Stimulated activated effector memory CD8-positive, alpha-beta T cell treated with anti-CD3 and anti-CD28 coated beads, Interleukin-12 subunit alpha, Interleukin-12 subunit beta, amount 100 ng/mL, for 72 hours (primary cell): ENCODE results near the gene FRG2.
"Not testable (repeated sequence)": the region's sequence is repeated elsewhere in the genome, so short reads cannot be mapped to it uniquely, and the experiment has no call there.

Experiments used
- ATAC-seq: fragments of 150-1000 bp; cut with Tn5 transposase; 2 replicates; pipeline ENCODE4 v1.10.0; 2021
- DNase-seq, 2 donors: peaks; one replicate each; pipeline ENCODE4 v3.0.0; 2021 to 2022; ENCODE audit warnings: low spot score in 2 of 2
- H3K27ac Mint-ChIP-seq: one replicate; pipeline ENCODE4 v1.8.0; 2022; ENCODE audit warnings: mild to moderate bottlenecking, mixed read lengths
- H3K36me3 Mint-ChIP-seq: one replicate; pipeline ENCODE4 v1.8.0; 2022; ENCODE audit warnings: mild to moderate bottlenecking, mixed read lengths
- H3K4me1 Mint-ChIP-seq: one replicate; pipeline ENCODE4 v1.8.0; 2022; ENCODE audit warnings: mixed read lengths
- H3K4me3 Mint-ChIP-seq: one replicate; pipeline ENCODE4 v1.8.0; 2022; ENCODE audit warnings: mild to moderate bottlenecking, mixed read lengths
- H3K9me3 Mint-ChIP-seq: one replicate; pipeline ENCODE4 v1.8.0; 2022; ENCODE audit warnings: mixed read lengths

The FRG2 gene

DNA sequence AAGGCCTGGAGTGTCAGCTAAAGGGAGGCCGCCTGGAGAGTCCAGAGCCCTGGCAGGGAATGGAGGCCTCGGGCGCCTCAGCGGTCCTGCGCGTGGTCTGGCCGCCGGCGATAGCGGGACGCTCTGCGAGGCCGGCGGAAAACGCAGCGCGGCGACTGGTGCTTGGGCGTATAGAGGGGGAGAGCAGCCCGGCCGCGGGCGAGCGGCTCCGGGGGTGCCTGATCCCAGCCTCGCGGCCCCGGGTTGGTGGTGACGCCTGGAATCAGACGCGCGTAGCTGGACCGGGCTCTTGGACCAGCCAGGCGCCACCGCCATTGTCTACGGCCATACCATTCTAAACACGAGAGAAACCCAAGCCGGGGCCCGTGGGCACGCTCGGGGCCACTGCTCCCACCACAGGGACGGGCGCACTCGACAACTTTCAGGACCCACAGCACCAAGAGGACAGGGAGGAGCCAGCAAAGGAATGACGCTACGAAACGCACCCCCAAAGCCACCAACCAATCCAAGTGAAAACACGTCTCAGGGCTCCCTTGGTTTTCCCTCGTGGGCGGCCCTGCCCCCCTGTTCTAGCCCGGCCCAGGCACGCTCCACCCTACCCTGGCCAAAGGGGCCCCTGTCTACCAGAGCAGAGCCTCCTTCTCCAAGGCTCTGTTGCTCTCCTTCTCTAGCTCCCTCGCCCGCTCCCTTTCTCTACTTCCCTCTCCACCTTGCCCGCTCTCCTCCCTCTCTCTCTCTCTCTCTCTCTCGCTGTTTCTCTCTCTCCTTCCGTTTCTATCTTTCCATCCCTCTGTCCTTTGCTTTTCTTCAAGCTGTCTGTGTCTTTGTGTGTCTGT is 7.8 kb downstream of the FRG2 start:
- Mint-ChIP-seq H3K4me1 (peaks cover 43% of the 10 kb centered on the region), H3K4me3 (peak overlapping the region; percentile 68), H3K27ac (peak overlapping the region; percentile 18), H3K9me3 (no peaks in the 10 kb centered on the region), H3K36me3 (peaks cover 27% of the 10 kb centered on the region)
- ATAC-seq (no peak), DNase-seq (no peak)

DNA sequence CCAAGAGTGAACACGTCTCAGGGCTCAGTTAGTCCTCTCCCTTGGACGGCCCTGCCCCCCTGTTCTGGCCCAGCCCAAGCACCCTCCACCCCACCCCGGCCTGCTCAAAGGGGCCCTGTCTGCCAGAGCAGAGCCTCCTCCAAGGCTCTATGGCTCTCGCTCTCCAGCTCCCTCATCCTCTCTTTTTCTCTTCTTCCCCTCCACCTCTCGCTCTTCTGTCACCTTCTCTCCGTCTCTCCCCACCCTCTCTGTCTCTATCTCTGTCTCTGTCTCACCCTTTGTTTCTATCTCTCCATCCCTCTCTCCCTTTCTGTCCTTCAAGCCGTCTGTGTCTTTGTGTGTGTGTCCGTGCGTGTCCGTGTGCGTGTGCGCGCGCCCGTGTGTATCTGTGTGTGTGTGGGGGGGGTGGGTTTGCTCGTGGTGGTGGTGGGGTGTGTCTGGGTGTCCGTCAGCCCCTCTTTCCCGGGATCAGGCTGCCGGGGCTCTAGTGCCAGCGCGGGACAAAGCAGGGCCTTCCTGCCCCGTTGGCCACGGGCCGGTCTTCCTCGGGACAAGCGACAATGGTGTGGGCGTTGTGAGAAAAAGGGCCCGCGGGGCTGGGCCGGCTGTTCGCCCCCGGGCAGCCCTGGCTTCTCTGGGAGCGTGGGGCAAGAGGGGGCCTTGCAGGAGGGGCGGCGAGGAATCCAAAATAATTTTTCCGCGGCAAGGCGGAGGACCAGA is 8.7 kb downstream of the FRG2 start:
- ATAC-seq, result no peak
- no peak overlapping the region for H3K27ac Mint-ChIP-seq
- no peak overlapping the region for H3K4me3 Mint-ChIP-seq
- DNase-seq, result no peak
- peaks cover 27% of the 10 kb centered on the region for H3K36me3 Mint-ChIP-seq
- H3K4me1 Mint-ChIP-seq, result peaks cover 43% of the 10 kb centered on the region
- no peaks in the 10 kb centered on the region for H3K9me3 Mint-ChIP-seq

DNA sequence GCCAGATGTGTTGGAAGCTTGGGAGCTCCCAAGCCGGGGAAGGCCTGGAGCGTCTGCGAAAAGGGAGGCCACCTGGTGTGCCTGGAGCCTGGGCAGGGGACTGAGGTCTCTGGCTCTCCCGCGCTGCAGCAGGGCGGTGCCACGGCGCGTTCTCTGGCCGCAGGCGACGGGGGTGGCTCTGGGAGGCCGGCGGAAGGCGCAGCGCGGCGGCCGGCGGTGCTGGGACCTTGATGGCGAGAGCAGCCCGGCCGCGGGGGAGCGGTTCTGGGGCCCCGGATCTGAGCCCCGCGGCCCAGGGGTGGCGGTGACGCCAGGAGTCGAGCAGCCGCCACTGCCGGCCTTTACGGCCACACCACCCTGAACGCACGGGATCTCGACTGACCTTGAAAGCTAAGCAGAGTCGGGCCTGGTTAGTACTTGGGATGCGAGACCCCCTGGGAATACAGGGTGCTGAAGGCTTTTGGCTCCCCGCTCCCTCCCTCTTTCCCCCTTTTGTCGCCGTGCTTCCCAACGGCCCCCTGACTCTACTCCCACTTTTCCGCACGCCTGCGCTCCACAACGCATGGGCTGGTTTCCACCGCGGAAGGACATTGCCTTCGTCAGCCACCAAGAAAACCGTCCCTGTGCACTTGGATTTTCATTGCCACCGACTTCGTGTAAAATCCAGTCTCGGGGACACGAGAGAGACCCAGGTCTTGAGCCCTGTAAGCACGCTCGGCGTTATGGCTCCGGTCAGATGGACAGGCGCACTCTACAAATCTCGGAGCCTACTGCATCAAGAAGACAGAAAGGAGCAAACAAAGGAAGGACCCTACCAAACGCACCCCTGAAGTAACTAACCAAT is 9.5 kb downstream of the FRG2 start:
- no peak overlapping the region for H3K27ac Mint-ChIP-seq
- H3K4me3 Mint-ChIP-seq, result no peak overlapping the region
- no peak for DNase-seq
- peaks cover 27% of the 10 kb centered on the region for H3K36me3 Mint-ChIP-seq
- ATAC-seq, result no peak
- no peaks in the 10 kb centered on the region for H3K9me3 Mint-ChIP-seq
- H3K4me1 Mint-ChIP-seq, result peaks cover 43% of the 10 kb centered on the region

DNA sequence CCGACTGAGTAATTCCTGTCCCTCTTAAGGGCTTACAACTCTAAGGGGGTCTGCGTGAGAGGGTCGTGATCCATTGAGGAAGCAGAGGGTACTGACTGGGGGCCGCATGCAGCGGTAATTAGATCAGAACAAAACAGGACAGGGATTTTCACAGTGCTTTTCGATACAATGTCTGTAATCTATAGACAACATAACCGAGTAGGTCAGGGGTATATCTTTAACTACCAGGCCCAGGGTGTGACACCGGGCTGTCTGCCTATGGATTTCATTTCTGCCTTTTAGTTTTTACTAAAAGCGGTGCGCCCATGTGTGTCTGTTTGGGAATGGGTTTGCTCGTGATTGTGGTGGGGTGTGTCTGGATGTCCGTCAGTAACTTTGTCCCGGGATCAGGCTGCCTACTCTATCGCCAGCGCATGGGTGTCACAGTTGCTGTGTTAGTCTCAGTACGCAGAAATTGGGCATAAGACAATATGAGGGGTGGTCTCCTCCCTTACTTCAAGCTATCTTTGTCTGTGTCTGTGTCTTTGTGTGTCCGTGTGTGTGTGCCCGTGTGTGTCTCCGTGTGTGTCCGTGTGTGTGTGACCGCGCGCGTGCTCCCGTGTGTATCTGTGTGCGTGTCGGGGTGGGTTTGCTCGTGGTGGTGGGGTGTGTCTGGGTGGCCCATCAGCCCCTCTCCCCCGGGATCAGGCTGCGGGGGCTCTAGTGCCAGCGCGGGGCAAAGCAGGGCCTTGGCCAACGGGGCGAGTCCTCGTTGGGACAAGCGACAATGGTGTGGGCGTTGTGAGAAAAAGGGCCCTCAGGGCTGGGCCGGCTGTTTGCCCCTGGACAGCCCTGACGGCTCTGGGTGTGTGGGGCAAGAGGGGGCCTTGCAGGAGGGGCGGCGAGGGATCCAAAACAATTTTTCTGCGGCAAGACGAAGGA is 10.4 kb downstream of the FRG2 start:
- H3K36me3 Mint-ChIP-seq, result peaks cover 27% of the 10 kb centered on the region
- peaks cover 43% of the 10 kb centered on the region for H3K4me1 Mint-ChIP-seq
- no peak overlapping the region for H3K27ac Mint-ChIP-seq
- no peak for ATAC-seq
- H3K9me3 Mint-ChIP-seq, result no peaks in the 10 kb centered on the region
- DNase-seq, result no peak
- H3K4me3 Mint-ChIP-seq, result peak overlapping the region; percentile 38

DNA sequence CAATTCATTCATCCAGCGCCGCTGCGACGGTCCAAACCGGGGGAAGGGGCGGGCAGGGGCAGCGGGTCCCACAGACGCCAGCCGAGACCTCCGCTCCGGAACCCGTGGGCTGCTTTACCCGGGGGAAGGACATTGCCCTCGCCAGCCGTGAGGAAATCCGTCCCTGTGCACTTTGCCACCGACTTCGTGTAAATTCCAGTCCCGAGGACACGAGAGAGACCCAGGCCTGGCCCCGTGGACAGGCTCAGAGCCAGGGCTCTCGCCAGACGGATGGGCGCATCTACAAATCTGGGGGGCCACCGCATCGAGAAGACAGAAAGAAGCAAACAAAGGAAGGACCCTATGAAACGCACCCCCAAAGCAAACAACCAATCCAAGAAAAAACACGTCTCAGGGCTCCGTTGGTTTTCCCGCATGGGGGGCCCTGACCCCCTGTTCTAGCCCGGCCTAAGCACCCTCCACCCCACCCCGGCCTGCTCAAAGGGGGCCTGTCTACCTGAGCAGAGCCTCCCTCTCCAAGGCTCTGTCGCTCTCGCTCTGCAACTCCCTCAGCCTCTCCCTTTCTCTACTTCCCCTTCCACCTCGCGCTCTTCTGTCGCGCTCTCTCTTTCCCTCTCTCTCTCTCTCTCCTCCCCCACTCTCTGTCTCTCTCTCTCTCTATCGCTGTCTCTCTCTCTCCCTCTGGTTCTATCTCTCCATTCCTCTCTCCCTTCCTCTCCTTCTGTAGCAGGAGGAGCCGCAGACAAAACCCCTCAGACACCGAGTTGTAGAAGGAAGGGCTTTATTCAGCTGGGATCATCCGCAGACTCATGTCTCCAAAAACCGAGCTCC is 11.3 kb downstream of the FRG2 start:
- Mint-ChIP-seq H3K4me3 (peak overlapping the region; percentile 38), H3K36me3 (peaks cover 19% of the 10 kb centered on the region), H3K9me3 (no peaks in the 10 kb centered on the region), H3K4me1 (peaks cover 37% of the 10 kb centered on the region), H3K27ac (no peak overlapping the region)
- ATAC-seq (no peak), DNase-seq (no peak)

DNA sequence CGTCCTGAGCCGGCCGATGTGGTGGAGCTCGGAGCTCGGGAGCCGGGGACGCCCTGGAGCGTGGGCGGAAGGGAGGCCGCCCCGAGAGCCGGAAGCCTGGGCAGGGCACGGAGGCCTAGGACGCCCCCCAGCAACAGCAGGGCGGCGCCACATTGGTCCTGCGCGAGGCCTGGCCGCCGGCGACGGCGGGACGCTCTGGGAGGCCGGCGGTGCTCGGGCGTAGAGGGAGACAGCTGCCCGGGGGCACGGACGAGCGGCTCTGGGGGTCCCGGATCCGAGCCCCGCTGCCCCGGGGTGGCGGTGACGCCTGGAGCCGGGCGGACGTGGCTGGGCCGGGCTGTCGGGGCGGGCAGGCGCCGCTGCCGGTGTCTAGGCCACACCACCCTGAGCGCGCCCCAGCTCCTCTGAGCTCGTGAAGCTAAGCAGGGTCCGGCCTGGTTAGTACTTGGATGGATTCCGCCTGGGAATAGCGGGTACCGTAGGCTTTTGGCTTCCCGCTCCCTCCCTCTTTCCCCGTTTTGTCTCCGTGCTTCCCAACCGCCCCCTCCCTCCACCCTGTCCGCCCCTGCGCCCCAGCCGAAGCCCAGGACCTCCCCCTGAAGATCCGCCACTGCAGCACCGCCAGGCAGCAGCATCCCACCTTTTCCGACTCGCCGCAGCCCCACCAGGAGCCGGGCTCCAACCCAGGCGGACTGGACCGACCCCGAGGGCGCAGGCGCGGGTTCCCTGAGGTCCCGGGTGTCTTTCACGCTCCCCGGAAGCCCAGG is 12.1 kb downstream of the FRG2 start:
- DNase-seq, result peak in 1 of 2 donors; percentile 56
- peak; percentile 77 for ATAC-seq
- peak overlapping the region; percentile 38 for H3K4me3 Mint-ChIP-seq

DNA sequence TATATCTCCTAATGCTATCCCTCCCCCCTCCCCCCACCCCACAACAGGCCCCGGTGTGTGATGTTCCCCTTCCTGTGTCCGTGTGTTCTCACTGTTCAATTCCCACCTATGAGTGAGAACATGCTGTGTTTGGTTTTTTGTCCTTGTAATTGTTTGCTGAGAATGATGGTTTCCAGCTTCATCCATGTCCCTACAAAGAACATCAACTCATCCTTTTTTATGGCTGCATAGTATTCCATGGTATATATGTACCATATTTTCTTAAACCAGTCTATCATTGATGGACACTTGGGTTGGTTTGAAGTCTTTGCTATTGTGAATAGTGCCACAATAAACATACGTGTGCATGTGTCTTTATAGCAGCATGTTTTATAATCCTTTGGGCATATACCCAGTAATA is 37.1 kb downstream of the FRG2 start:
- H3K36me3 Mint-ChIP-seq, DNase-seq: not testable (repeated sequence)

More for the DNA sequence above, 12.1 kb downstream of the FRG2 start:
- H3K36me3 Mint-ChIP-seq, result peaks cover 17% of the 10 kb centered on the region
- H3K27ac Mint-ChIP-seq, result no peak overlapping the region
- H3K4me1 Mint-ChIP-seq, result peaks cover 29% of the 10 kb centered on the region
- no peaks in the 10 kb centered on the region for H3K9me3 Mint-ChIP-seq

DNA sequence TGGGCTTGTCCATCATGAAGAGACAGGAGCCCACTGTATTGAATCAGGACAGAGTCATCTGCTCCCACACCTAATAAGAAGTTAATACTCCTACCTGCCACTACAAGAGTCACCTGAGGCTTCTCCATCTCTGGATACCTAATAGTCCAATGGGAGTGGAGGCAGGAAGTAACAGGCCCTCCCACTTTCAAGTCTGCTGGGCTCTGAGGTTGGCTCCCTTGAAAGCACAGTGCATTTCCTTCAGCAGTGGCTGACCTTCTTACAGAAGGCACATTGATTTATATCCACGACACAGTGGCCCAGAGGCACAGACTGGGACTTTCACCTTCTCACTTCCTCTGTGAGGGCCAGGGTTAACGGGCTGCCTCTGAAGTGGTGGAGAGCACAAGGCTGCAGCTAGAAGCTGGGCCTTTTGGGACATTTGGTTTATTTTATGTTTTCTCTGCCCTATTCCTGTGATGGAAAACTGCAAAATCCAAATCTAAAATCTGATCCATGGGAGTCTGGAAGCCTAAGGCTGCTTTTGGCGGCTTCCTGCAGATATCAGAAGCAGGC is 38.1 kb downstream of the FRG2 start:
- no peak overlapping the region for H3K4me3 Mint-ChIP-seq
- ATAC-seq, result no peak
- no peak for DNase-seq
- H3K27ac Mint-ChIP-seq, result no peak overlapping the region
- no peaks in the 10 kb centered on the region for H3K4me1 Mint-ChIP-seq
- H3K9me3 Mint-ChIP-seq, result no peaks in the 10 kb centered on the region
- H3K36me3 Mint-ChIP-seq, result no peaks in the 10 kb centered on the region

More for the DNA sequence above, 37.1 kb downstream of the FRG2 start:
- ATAC-seq, H3K9me3 Mint-ChIP-seq, H3K4me3 Mint-ChIP-seq, H3K4me1 Mint-ChIP-seq, H3K27ac Mint-ChIP-seq: not testable (repeated sequence)

DNA sequence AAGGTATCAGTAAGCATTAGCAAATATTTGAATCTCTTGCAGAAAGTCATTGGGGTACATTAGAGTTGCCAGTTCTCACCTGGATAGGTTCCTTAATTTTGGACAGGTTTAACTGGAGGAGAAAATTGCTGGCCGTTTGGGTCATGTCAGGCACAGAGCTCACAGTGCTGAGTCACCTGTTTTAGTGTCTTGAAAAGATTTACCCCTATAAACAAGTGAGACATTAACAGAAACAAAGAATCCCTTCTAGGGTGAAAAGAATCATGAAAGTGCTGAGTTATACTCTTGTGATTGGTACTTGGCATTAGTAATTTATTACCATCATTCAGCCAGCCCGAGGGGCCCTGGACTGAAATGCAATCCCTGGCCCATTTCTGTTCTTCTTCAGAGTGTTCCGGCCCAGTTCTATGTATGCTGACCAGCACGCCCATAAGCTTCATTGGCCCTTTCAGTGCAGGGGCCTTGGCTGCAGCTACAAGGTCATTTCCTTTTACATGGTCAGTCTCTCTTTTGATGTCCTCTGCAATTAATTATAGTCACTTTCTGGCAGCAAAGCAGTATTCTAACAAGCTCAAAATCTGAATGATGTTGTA is 41.3 kb downstream of the FRG2 start:
- ATAC-seq, DNase-seq, H3K36me3 Mint-ChIP-seq, H3K4me3 Mint-ChIP-seq, H3K9me3 Mint-ChIP-seq, H3K27ac Mint-ChIP-seq, H3K4me1 Mint-ChIP-seq: not testable (repeated sequence)

DNA sequence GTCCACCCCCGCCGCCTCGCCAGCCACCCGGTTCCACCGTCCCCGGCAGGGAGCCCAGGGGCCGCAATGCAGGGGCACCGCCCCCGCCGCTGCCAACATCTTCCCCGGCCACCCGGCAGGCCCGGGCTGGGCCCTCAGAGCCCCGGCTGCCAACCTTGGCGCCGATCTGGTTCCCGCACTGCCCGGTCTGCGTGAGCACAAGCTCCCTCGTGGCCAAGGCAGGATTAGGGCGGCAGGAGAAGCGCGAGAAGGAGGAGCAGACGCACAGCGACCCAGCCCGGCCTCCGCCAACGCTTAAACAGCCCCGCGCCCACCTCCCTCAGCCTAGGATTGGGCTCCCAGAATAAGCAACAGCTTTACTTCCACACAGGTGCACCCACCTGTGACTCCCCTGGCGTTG is 42.4 kb downstream of the FRG2 start:
- H3K4me3 Mint-ChIP-seq, H3K27ac Mint-ChIP-seq, DNase-seq, H3K4me1 Mint-ChIP-seq, ATAC-seq, H3K36me3 Mint-ChIP-seq, H3K9me3 Mint-ChIP-seq: not testable (repeated sequence)

DNA sequence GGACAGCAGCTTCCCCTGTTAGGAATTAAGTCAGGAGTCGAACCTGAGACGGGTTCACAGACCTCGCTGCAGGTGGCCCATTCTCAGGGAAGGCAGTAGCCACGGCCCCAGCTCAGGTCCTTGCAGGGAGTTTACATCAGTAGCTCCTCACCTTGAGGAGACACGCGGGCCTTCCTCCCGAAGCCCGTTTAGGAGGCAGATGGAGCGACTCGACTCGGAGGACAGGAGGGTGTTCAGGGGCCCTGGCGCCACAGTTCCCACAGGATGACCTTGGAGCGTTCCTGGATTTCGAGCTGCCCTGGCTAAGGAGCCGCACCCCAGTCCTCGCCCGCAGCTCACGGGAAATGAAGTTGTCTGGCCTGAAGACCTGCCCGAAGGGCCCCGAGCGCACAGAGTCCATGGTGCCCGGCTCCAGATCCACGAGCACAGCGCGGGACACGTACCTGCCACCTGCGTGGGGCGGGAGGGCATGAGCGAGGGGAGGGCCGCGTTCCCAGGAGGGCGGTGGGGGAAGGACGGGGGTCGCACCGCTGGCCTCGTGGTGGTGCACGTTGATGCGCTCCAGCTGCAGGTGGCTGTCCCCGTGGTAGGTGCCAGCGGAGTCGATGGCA is 43.0 kb downstream of the FRG2 start:
- H3K4me3 Mint-ChIP-seq, H3K4me1 Mint-ChIP-seq, H3K9me3 Mint-ChIP-seq, H3K27ac Mint-ChIP-seq, ATAC-seq, H3K36me3 Mint-ChIP-seq, DNase-seq: not testable (repeated sequence)

DNA sequence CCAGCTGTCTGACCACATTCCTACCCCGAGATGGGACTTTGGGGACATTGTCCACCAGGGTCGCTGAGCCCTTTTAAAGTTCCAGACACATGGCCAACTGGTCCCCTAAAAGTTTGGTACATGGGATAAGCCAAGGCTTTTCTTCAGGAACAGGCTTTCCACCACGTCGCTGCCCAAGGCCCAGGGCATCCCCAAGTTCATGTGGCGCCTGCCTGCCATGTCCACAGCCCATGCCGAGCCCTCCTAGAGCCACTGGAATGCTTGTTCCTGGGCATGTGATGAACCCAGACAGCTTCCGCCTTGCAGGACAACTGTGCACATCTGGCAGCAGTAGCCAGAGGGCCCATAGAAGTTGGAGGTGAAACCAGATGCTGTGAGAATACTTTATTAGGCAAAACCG is 45.1 kb downstream of the FRG2 start:
- Mint-ChIP-seq H3K36me3 (peaks cover 7% of the 10 kb centered on the region), H3K9me3 (no peaks in the 10 kb centered on the region), H3K27ac (no peak overlapping the region), H3K4me3 (no peak overlapping the region), H3K4me1 (no peaks in the 10 kb centered on the region)
- no peak for DNase-seq
- no peak for ATAC-seq
